Right kidney (tissue), 1 donor: Measurements from ENCODE around the gene CSGALNACT2.

ENCODE experiments used
- DNase-seq: peaks from one replicate; pipeline ENCODE4 v3.0.0-alpha.2; 2016

The CSGALNACT2 gene

GRCh38 chr10:43111921-43112607 is 26.2 kb upstream of the CSGALNACT2 start:
- no peak for DNase-seq

GRCh38 chr10:43112608-43112961 is 25.7 kb upstream of the CSGALNACT2 start:
- no peak for DNase-seq

- DNase-seq = no peak
Measured at GRCh38 chr10:43113201-43114087, 24.8 kb upstream of the CSGALNACT2 start.

GRCh38 chr10:43114088-43114742 is 24.0 kb upstream of the CSGALNACT2 start:
- no peak for DNase-seq

- no peak for DNase-seq
Measured at GRCh38 chr10:43114743-43115611, 23.3 kb upstream of the CSGALNACT2 start.

GRCh38 chr10:43115881-43116595 is 22.2 kb upstream of the CSGALNACT2 start:
- DNase-seq = no peak

GRCh38 chr10:43116596-43116995 is 21.6 kb upstream of the CSGALNACT2 start:
- no peak for DNase-seq

- DNase-seq = no peak
Measured at GRCh38 chr10:43117031-43117776, 21.0 kb upstream of the CSGALNACT2 start.

GRCh38 chr10:43117777-43118583 is 20.3 kb upstream of the CSGALNACT2 start:
- no peak for DNase-seq

GRCh38 chr10:43118631-43119415 is 19.4 kb upstream of the CSGALNACT2 start:
- DNase-seq = no peak

GRCh38 chr10:43119416-43120115 is 18.7 kb upstream of the CSGALNACT2 start:
- no peak for DNase-seq

- no peak for DNase-seq
Measured at GRCh38 chr10:43120116-43120928, 17.9 kb upstream of the CSGALNACT2 start.

- no peak for DNase-seq
Measured at GRCh38 chr10:43120929-43121314, 17.3 kb upstream of the CSGALNACT2 start.

- DNase-seq = no peak
Measured at GRCh38 chr10:43121444-43121843, 16.8 kb upstream of the CSGALNACT2 start.

- DNase-seq = no peak
Measured at GRCh38 chr10:43122096-43122495, 16.1 kb upstream of the CSGALNACT2 start.

- no peak for DNase-seq
Measured at GRCh38 chr10:43122826-43123225, 15.4 kb upstream of the CSGALNACT2 start.

- no peak for DNase-seq
Measured at GRCh38 chr10:43123361-43124093, 14.7 kb upstream of the CSGALNACT2 start.
